OCI-LY3 (cell line): ENCODE measurements around the gene XXYLT1.

Experiments used
- H2AFZ ChIP-seq: fragments of 200-600, 300-600 bp; shearing (Covaris generic); 2 replicates; pipeline ENCODE4 v1.6.0; 2014; ENCODE audit warnings: antibody characterized with exemption, low read depth, low read length
- H3K27ac ChIP-seq: fragments of 200-600, 300-600 bp; sonication (generic); 2 replicates; pipeline ENCODE4 v1.5.1; 2014; ENCODE audit warnings: mild to moderate bottlenecking, low read length, moderate library complexity, mixed read lengths
- H3K27me3 ChIP-seq: fragments of 200-600, 300-600 bp; sonication (generic); 2 replicates; pipeline ENCODE4 v1.6.1; 2014; ENCODE audit warnings: low read depth, low read length, mixed read lengths
- H3K36me3 ChIP-seq: fragments of 200-600, 300-600 bp; sonication (generic); replicated peaks from 2 replicates; pipeline ENCODE3; 2014; ENCODE audit warnings: low read depth, low read length, mixed read lengths
- H3K4me1 ChIP-seq: fragments of 300-600, 200-600 bp; sonication (generic); 2 replicates; pipeline ENCODE4 v1.6.1; 2014; ENCODE audit warnings: low read length, mixed read lengths
- H3K4me2 ChIP-seq: fragments of 200-600, 300-600 bp; sonication (generic); 2 replicates; pipeline ENCODE4 v1.6.1; 2014; ENCODE audit warnings: low read length, mixed read lengths
- H3K4me3 ChIP-seq: fragments of 300-600, 200-600 bp; sonication (generic); 2 replicates; pipeline ENCODE4 v1.5.1; 2014; ENCODE audit warnings: antibody characterized with exemption, mild to moderate bottlenecking, low read length, moderate library complexity
- H3K79me2 ChIP-seq: fragments of 300-600, 200-600 bp; shearing (Covaris generic); 2 replicates; pipeline ENCODE4 v1.6.1; 2014; ENCODE audit warnings: mild to moderate bottlenecking, low read length, mixed read lengths
- H3K9ac ChIP-seq: fragments of 300-600, 200-600 bp; shearing (Covaris generic); 2 replicates; pipeline ENCODE4 v1.6.0; 2014; ENCODE audit warnings: mild to moderate bottlenecking, low read length, moderate library complexity
- H3K9me3 ChIP-seq: fragments of 200-600, 300-600 bp; shearing (Covaris generic); 2 replicates; pipeline ENCODE4 v1.6.1; 2014; ENCODE audit warnings: low read length, mixed read lengths; ENCODE audit not compliant: insufficient read depth
- H4K20me1 ChIP-seq: fragments of 200-600, 300-600 bp; sonication (generic); 2 replicates; pipeline ENCODE4 v1.6.1; 2016; ENCODE audit warnings: low read length, mixed read lengths; ENCODE audit not compliant: insufficient read depth
- CTCF ChIP-seq: fragments of 200-600, 300-600 bp; sonication (generic); IDR thresholded peaks from 2 replicates; pipeline ENCODE4 v1.5.1; 2014; ENCODE audit warnings: antibody characterized with exemption, low read length, low read depth
- EZH2phosphoT487 ChIP-seq: fragments of 200-600 bp; shearing (Covaris generic); IDR thresholded peaks from 2 replicates; pipeline ENCODE4 v1.6.1; 2018; ENCODE audit warnings: antibody characterized with exemption, mixed run types, low read depth

Gene XXYLT1

GRCh38 chr3:195034541-195034940, 236.4 kb downstream of the XXYLT1 start:
- no peaks in the 10 kb centered on the region for H4K20me1 ChIP-seq

GRCh38 chr3:195034101-195034500, 236.9 kb downstream of the XXYLT1 start:
- no peak overlapping the region for H3K9ac ChIP-seq
- no peaks in the 10 kb centered on the region for H3K79me2 ChIP-seq
- H3K36me3 ChIP-seq, result no peaks in the 10 kb centered on the region
- peak overlapping the region; percentile 50; the same call in 1 of the 2 replicates for H3K4me2 ChIP-seq
- 0 out of 2 replicates have a peak, but pooled peaks cover 3% of the 10 kb centered on the region for H3K27me3 ChIP-seq
- no peaks in the 10 kb centered on the region for H4K20me1 ChIP-seq
- no peak overlapping the region for H3K27ac ChIP-seq
- H3K9me3 ChIP-seq, result no peaks in the 10 kb centered on the region
- H2AFZ ChIP-seq, result no peak overlapping the region
- no peak overlapping the region for H3K4me3 ChIP-seq
- TF ChIP-seq CTCF (no peak), EZH2phosphoT487 (no peak)
- H3K4me1 ChIP-seq, result peaks cover 19% of the 10 kb centered on the region

More at GRCh38 chr3:195034541-195034940, 236.4 kb downstream of the XXYLT1 start:
- Histone ChIP-seq H3K4me1 (peaks cover 23% of the 10 kb centered on the region), H3K4me3 (no peak overlapping the region), H3K9me3 (no peaks in the 10 kb centered on the region), H2AFZ (no peak overlapping the region), H3K4me2 (no peak overlapping the region), H3K27ac (no peak overlapping the region), H3K9ac (no peak overlapping the region), H3K36me3 (no peaks in the 10 kb centered on the region), H3K79me2 (no peaks in the 10 kb centered on the region), H3K27me3 (0 out of 2 replicates have a peak, but pooled peaks cover 3% of the 10 kb centered on the region)
- no peak for TF ChIP-seq CTCF
- TF ChIP-seq EZH2phosphoT487, result no peak

- Histone ChIP-seq H3K27ac (no peak overlapping the region), H3K9me3 (no peaks in the 10 kb centered on the region), H3K4me2 (peak overlapping the region; percentile 50), H3K4me3 (no peak overlapping the region), H3K79me2 (no peaks in the 10 kb centered on the region), H3K4me1 (peaks cover 18% of the 10 kb centered on the region), H3K9ac (no peak overlapping the region), H4K20me1 (no peaks in the 10 kb centered on the region), H3K27me3 (0 out of 2 replicates have a peak, but pooled peaks cover 3% of the 10 kb centered on the region), H2AFZ (no peak overlapping the region), H3K36me3 (no peaks in the 10 kb centered on the region)
- TF ChIP-seq EZH2phosphoT487, result no peak
- TF ChIP-seq CTCF, result no peak
Measured at GRCh38 chr3:195033531-195034091, 237.3 kb downstream of the XXYLT1 start.

GRCh38 chr3:195032955-195033354, 238.0 kb downstream of the XXYLT1 start:
- H3K4me2 ChIP-seq, result peak overlapping the region; percentile 50
- H2AFZ ChIP-seq, result no peak overlapping the region
- no peaks in the 10 kb centered on the region for H3K79me2 ChIP-seq
- no peak for TF ChIP-seq EZH2phosphoT487
- TF ChIP-seq CTCF, result no peak
- no peaks in the 10 kb centered on the region for H3K36me3 ChIP-seq
- 0 out of 2 replicates have a peak, but pooled peaks cover 3% of the 10 kb centered on the region for H3K27me3 ChIP-seq
- peaks cover 18% of the 10 kb centered on the region for H3K4me1 ChIP-seq
- no peak overlapping the region for H3K9ac ChIP-seq
- no peaks in the 10 kb centered on the region for H4K20me1 ChIP-seq
- no peaks in the 10 kb centered on the region for H3K9me3 ChIP-seq
- H3K4me3 ChIP-seq, result no peak overlapping the region
- no peak overlapping the region for H3K27ac ChIP-seq
